Fibroblast of skin of scalp (primary cell): ENCODE data around the gene NCOA5. TPM values are rescaled to one million over a fixed set of nuclear protein-coding genes. Genes with fewer than 3 reads are reported as not detected.

ENCODE experiments used
- DNase-seq: peaks from one replicate; pipeline ENCODE4 v3.0.0-alpha.2; 2013
- polyA plus RNA-seq, 2 experiments: library from polyadenylated mRNA; unstranded; fragments of 120-200 nt; gene quantifications; one replicate each; pipeline ENCODE4 v1.2.1, GENCODE V29; 2013; ENCODE audit not compliant: insufficient read length in 2 of 2

Gene NCOA5
- 24.0 TPM for polyA plus RNA-seq (2013, experiment 1 of 2; ENCODE audit: insufficient read length)
- polyA plus RNA-seq (2013, experiment 2 of 2; ENCODE audit: insufficient read length): 26.3 TPM

DNA sequence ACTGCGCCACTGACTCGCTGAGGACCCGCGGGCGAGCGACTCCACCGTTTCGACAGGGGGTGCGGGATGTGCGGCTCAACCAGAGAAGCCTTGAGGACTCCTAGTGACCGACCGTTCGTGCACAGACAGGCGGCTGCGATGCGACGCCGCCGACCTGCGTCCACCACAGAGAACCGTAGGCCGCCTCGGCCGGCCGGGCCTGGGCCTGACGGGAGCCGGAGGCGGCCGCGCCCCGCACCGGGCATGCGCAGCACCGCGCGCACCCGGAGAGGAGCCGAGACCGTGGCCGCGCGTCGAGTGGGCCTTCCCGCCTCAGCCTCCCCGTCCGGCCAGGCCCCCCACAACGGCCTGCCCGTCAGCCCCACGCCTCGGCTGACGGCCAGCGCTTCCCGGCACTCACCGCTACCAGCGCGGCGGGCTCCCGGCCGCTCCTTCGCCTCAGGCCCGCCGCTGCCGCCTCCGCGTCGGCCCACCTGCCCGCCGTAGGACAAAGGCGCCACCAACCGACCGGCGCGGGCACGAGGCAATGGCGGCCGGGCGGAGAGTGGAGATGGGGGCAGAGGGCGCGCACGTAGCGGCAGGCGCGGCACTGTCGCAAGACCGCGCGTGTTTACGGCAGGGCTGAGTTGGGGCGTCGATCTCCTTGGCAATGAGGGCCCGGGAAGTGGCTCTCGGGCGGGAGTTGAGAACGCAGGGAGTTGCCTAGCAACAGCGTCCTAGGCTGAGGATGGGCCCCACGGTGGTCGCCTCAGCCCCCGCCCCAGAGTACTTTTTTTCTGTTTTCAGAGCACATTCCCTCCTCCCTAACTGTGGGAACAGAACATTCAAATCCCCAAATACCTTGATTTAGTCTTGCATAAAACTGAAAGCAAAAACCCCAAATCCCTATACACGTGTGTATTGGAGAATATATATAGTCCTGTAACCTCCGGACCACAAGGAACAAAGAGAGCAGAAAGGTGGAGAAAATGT is at the start of gene NCOA5:
Gene NCOA5 (minus strand): TSS at position 546 of the 972 bp plus-strand sequence. CDS start 10,538 bp downstream, outside the sequence.
- DNase-seq: peak; percentile 97

DNA sequence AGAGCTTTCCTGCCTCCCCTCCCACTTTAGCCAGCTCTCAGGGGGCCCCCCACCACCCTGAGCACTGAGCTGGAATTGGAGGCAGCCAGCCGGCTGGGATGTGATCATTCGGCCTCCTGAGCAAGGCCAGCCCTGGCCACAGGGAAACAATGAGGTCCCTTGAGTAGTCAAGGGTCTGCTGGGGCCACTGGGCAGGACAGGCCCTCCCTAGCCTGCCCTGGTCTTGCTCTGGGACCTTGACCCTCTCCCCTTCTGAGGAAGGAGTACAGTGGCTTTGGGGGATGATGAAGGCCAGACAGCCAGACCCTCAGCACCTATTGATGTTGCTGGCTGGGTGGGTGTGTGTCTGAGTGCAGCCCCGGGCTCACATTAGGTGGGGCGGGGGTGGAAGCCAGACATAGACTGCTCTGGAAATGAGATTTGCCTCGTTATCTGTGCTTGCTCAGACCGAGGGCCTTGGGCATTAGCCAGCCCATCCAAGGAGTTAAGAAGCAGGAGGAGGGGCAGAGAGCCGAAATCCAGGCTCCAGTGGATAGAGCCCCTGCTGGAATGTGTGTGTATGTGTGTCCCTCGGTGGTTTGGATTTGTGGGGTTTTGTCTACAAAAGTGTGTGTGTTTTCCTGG is 49.6 kb upstream of the NCOA5 start:
- DNase-seq: no peak

GRCh38 chr20:46137816-46138215 is 48.1 kb upstream of the NCOA5 start:
- no peak for DNase-seq

GRCh38 chr20:46135856-46136633 is 46.3 kb upstream of the NCOA5 start:
- no peak for DNase-seq

DNA sequence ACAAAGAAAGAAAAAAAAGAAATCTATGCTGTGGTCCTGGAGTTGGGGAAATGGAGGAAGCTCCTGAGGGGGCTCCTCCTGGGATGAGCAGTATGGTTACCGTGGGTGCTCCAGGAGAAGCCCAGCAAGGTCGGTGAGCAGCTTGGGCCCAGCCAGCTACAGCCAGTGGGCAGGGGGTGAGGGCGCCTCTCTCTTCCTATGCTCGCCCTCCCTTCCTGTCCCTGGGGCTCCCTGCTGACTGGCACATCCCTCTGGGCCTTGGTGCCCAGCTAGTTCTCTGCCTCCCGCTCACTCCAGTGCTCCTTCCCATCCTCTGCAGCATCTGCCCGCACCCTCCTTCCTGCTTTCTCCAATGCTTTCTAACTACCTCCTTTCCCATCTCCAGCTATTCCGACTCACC is 45.0 kb upstream of the NCOA5 start:
- DNase-seq: no peak

DNA sequence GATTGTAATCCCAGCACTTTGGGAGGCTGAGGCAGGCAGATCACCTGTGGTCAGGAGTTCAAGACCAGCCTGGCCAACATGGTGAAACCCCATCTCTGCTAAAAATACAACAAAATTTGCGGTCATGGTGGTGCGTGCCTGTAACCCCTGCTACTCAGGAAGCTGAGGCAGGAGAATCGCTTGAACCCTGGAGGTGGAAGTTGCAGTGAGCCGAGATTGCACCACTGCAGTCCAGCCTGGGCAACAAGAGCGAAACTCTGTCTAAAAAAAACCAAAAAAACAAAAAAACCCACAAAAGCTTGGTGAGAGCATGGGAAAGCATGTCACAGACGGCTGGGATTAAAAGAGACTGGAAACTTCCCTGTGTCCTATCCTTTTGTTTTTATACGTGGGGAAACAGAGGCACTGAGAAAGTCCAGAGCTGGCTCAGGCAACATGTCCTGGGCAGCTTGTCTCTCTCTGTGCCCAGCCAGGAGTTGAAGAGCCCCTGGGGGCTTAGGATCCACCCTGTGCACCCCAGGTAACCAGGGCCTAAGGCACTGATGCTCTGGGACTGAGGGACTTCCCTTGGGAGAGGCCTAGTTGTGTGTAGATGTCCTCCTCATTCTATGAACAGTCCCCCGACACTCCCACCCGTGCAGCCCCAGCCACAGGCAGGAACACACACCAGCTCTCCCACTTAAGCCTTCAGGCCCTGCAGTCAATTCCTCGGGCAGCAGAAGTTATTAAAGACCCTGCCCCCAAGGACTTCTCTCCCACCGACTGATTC is 44.3 kb upstream of the NCOA5 start:
- DNase-seq: no peak

GRCh38 chr20:46132705-46133120 is 43.0 kb upstream of the NCOA5 start:
- peak; percentile 54 for DNase-seq

DNA sequence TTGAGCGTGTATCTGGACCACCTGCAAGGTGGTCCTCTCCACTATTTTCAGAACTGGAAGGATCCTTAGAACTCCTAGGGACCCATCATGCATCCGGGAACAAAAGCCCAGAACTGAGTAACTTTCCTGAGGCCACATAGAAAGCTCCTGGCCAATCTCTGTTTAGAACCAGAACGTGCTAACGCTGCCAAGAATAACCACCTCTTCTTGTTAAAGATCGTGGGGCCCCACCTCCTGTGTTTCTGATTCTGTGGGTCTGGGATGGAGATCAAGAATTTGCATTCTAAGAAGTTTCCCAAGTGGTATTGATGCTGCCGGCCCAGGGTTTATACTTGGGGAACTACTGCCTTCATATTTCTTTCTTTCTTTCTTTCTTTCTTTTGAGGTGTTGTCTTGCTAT is 41.6 kb upstream of the NCOA5 start:
- no peak for DNase-seq

GRCh38 chr20:46130534-46130933 is 40.8 kb upstream of the NCOA5 start:
- no peak for DNase-seq

- DNase-seq: no peak
Measured at GRCh38 chr20:46129955-46130481, 40.3 kb upstream of the NCOA5 start.

GRCh38 chr20:46128310-46129151 is 38.8 kb upstream of the NCOA5 start:
- peak; percentile 24 for DNase-seq

DNA sequence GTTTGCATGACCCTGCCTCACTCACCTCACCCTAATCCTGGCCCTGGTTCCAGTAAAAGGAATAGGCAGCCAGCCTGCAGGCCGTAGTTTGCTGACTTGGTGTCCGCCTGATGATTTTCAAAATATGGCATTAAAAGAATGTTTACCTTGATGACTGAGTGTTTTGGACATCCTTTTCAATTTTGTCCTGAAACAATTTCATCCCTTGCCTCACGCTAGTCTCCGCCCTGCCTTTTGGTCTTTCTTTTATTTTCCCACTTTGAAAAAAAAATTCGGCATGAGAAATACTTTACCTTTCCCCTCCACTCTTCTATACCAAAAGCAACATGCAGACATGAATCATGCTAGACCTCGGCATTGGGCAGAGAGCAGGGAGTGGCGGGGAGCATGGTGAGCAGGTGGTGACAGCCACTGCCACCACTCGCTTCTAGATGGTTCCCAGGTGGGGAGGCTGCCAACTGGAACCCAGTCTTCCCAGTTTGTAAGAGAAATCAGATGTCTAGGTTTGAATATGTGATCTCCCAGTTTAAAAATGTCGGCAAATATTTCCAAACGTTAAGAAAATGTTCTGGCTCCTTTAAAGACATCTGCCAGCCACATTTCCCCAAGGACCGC is 37.7 kb upstream of the NCOA5 start:
- no peak for DNase-seq

DNA sequence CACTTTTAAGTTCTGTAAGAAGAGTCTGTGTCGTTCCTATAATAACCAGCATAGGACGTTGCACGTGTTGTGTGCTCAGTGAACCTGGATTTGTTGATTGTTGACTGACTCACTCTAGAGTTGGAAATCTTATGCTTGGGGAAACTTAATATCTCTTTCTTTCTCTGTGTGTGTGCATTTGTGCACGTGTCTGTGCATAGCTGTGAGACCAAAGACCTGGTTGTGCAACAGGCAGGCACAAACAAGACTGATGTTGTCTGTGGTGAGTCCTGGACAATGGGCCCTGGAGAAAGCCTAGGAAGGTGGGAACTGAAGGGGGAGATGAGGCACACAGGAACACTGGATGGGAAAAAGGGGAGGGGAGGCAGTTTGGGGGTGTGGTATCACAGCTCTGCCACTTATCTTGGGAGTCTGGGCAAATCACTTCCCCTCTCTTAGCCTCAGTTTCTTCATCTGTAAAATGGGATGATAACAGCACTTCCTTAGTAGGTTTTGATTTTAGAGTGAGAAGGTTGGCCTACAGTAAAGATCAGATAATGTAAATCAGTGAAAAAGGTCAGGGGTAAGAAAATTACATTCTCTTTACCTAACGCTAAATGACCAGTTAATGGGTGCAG is 36.8 kb upstream of the NCOA5 start:
- no peak for DNase-seq

- no peak for DNase-seq
Measured at GRCh38 chr20:46123482-46124245, 33.9 kb upstream of the NCOA5 start.

- no peak for DNase-seq
Measured at GRCh38 chr20:46122516-46123481, 33.0 kb upstream of the NCOA5 start.

DNA sequence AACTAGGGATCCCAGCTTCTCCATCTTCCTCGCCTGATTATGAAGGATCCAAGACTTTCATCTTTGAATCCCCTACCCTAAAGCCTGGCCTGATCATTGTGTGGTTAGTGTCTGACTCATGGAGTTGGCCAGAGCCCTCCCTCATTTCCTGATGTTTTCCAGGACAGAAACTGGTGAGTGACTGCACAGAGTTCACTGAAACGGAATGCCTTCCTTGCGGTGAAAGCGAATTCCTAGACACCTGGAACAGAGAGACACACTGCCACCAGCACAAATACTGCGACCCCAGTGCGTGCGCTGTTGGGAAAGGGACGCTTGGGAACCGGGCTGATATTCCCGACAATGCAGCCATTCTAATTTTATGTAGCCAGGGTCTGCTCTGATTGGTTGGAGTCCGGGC is 32.3 kb upstream of the NCOA5 start:
- peak; percentile 32 for DNase-seq

DNA sequence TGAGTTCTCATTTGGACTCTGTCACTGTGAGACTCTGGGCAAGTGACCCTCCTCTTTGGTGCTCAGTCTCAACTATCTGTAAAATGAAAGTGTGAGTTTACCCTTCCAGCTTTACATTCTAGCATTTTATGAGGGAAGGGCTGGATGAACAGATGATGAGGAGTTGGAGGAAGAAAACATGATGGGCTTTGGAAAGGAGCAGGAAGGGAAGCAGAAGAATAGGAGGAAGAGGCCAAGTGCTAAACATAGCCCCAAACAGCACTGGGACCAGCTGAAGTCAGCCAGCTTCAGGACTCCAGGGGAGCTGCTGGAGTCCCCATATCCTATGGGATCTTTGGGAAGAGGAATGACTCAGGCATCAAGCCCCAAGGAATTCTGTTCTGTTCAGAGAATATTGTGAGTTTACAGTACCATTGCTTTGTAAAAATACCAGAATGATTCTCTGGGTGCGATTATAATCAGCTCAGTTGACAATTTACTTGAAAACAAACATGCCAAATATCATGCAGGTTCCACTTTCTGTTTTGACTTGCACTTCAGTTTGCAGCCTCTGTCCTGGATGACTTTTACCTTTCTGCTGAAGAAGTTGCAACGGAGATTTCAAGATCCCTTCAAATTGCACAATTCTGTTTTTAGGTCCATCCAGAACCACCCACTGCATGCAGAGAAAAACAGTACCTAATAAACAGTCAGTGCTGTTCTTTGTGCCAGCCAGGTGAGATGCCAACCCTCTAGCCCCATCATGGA is 31.6 kb upstream of the NCOA5 start:
- DNase-seq: peak; percentile 23
